Colonic mucosa (tissue), 4 donors: ENCODE results near the gene GPR108. TPM values are rescaled to one million over a fixed set of nuclear protein-coding genes. Genes with fewer than 3 reads are reported as not detected.

ENCODE experiments used
- DNase-seq: peaks from one replicate; pipeline ENCODE4 v3.0.0-alpha.2; 2020
- H3K27ac ChIP-seq: fragments of 200-600 bp; one replicate; pipeline ENCODE4 v1.8.0; 2021
- H3K27me3 ChIP-seq: fragments of 200-600 bp; one replicate; pipeline ENCODE4 v1.8.0; 2021
- H3K36me3 ChIP-seq: fragments of 200-600 bp; one replicate; pipeline ENCODE4 v1.8.0; 2021
- H3K4me1 ChIP-seq: fragments of 200-600 bp; one replicate; pipeline ENCODE4 v1.8.0; 2021; ENCODE audit warnings: mild to moderate bottlenecking
- H3K4me3 ChIP-seq: fragments of 200-600 bp; one replicate; pipeline ENCODE4 v1.8.0; 2021
- H3K9ac ChIP-seq, 2 donors: one replicate each; pipeline ENCODE4 v1.7.0; 2013; ENCODE audit warnings: control low read depth in 2 of 2, low read depth in 2 of 2, low read length in 2 of 2
- H3K9me3 ChIP-seq: fragments of 200-600 bp; one replicate; pipeline ENCODE4 v1.8.0; 2021
- CTCF ChIP-seq: fragments of 200-600 bp; IDR thresholded peaks from one replicate; pipeline ENCODE4 v1.8.0; 2022; ENCODE audit warnings: antibody characterized with exemption, mild to moderate bottlenecking
- intact Hi-C: fragments of 100-400 bp; cut with DNase I; formaldehyde crosslinking; loops from one replicate; pipeline ENCODE4 v1.14.1; 2022
- total RNA-seq, 2 donors: library from RNA; stranded (reverse); fragmentation: NEBNext Ultra II Directional in 1 of 2; extraction: Animal tissue kit (Norgen Biotek cat#: 25700) in 1 of 2; gene quantifications; one replicate each; pipeline ENCODE4 v1.2.1, GENCODE V29; 2021
- donor health status: healthy.
- donor health status: DM: no; HTN: no; CAD: no.
- donor health status: DM: no; HTN: no; CAD: no.

The GPR108 gene
- total RNA-seq, 2 donors from 2014 or later: 92.0 to 109 TPM

GRCh38 chr19:6739883-6740588 is 2.7 kb upstream of the GPR108 start:
- H3K9me3 ChIP-seq: no peaks in the 10 kb centered on the region
- intact Hi-C loops: no loop called here
- no peak for TF ChIP-seq CTCF
- H3K36me3 ChIP-seq: no peaks in the 10 kb centered on the region
- H3K4me1 ChIP-seq: peaks cover 14% of the 10 kb centered on the region
- peak overlapping the region; percentile 94 to 100 for H3K9ac ChIP-seq
- H3K27me3 ChIP-seq: no peaks in the 10 kb centered on the region
- peak overlapping the region; percentile 85 for H3K27ac ChIP-seq
- H3K4me3 ChIP-seq: peak overlapping the region; percentile 80
- DNase-seq: no peak

- Histone ChIP-seq H3K4me1 (peaks cover 10% of the 10 kb centered on the region), H3K4me3 (peak within 1 kb of the TSS; percentile 80), H3K9me3 (no peaks in the 10 kb centered on the region), H3K27ac (peak within 1 kb of the TSS; percentile 91), H3K27me3 (no peaks in the 10 kb centered on the region), H3K36me3 (no peaks in the 10 kb centered on the region), H3K9ac (peak within 1 kb of the TSS; percentile 94 to 100)
- DNase-seq: peak; percentile 89
- intact Hi-C loops: no loop called here
- TF ChIP-seq CTCF: no peak
Measured at GRCh38 chr19:6739390-6739882, 2.1 kb upstream of the GPR108 start, which contains the start of gene TRIP10. TSS of gene TRIP10 (plus strand) at chr19:6739680. CDS start at chr19:6739762, 82 bp downstream.

- H3K4me3 ChIP-seq: peak overlapping the region; percentile 38
- no peaks in the 10 kb centered on the region for H3K36me3 ChIP-seq
- no peaks in the 10 kb centered on the region for H3K9me3 ChIP-seq
- peak; percentile 88 for DNase-seq
- peak overlapping the region; percentile 52 to 95 for H3K9ac ChIP-seq
- H3K27ac ChIP-seq: peak overlapping the region; percentile 91
- H3K27me3 ChIP-seq: no peaks in the 10 kb centered on the region
- H3K4me1 ChIP-seq: peaks cover 10% of the 10 kb centered on the region
- TF ChIP-seq CTCF: no peak
- intact Hi-C loops: no loop called here
Measured at GRCh38 chr19:6738787-6739389, 1.5 kb upstream of the GPR108 start.

- H3K4me3 ChIP-seq: no peak overlapping the region
- no peaks in the 10 kb centered on the region for H3K36me3 ChIP-seq
- no peaks in the 10 kb centered on the region for H3K9me3 ChIP-seq
- H3K27me3 ChIP-seq: no peaks in the 10 kb centered on the region
- TF ChIP-seq CTCF: peak; percentile 60
- H3K9ac ChIP-seq: peak overlapping the region; percentile 52 to 95
- H3K27ac ChIP-seq: peak overlapping the region; percentile 91
- peaks cover 10% of the 10 kb centered on the region for H3K4me1 ChIP-seq
- intact Hi-C loops: no loop called here
- peak; percentile 98 for DNase-seq
Measured at GRCh38 chr19:6737873-6738786, 750 bp upstream of the GPR108 start.

GRCh38 chr19:6736917-6737283 is 480 bp downstream of the GPR108 start:
- TF ChIP-seq CTCF: no peak
- Histone ChIP-seq H3K27ac (peak overlapping the region; percentile 86), H3K4me1 (peaks cover 10% of the 10 kb centered on the region), H3K36me3 (no peaks in the 10 kb centered on the region), H3K9me3 (no peaks in the 10 kb centered on the region), H3K9ac (peak overlapping the region; percentile 90 to 92), H3K27me3 (no peaks in the 10 kb centered on the region), H3K4me3 (peak overlapping the region; percentile 70)
- intact Hi-C loops: no loop called here
- no peak for DNase-seq
